Activated B cell treated with CpG ODN at 0.5 μM for 24 hours (primary cell): Measurements from ENCODE around the gene CFD. TPM values are rescaled to one million over a fixed set of nuclear protein-coding genes. Genes with fewer than 3 reads are reported as not detected.

Source experiments
- ATAC-seq: fragments of 200-7000 bp; cut with Tn5 transposase; one replicate; pipeline ENCODE4 v1.10.0; 2021; ENCODE audit warnings: low read depth, mild to moderate bottlenecking, moderate library complexity
- CTCF ChIA-PET: fragments of 350-600 bp; sonication (Branson Sonifier 250); formaldehyde crosslinking; loops from one replicate; lab custom pipeline; 2021; ENCODE audit warnings: antibody characterized with exemption; lab: Charles Lee
- POLR2A ChIA-PET: fragments of 350-600 bp; sonication (Branson Sonifier 250); formaldehyde crosslinking; loops from one replicate; lab custom pipeline; 2021; ENCODE audit warnings: antibody characterized with exemption; lab: Charles Lee
- DNase-seq: peaks from one replicate; pipeline ENCODE4 v3.0.0; 2022
- H3K27ac Mint-ChIP-seq: one replicate; pipeline ENCODE4 v1.8.0; 2020; ENCODE audit warnings: mixed read lengths
- H3K27me3 Mint-ChIP-seq: one replicate; pipeline ENCODE4 v1.8.0; 2021; ENCODE audit warnings: mixed read lengths
- H3K36me3 Mint-ChIP-seq: one replicate; pipeline ENCODE4 v1.8.0; 2021; ENCODE audit warnings: low read depth, mixed read lengths
- H3K4me1 Mint-ChIP-seq: one replicate; pipeline ENCODE4 v1.8.0; 2021; ENCODE audit warnings: mixed read lengths
- H3K4me3 Mint-ChIP-seq: one replicate; pipeline ENCODE4 v1.8.0; 2020; ENCODE audit warnings: mild to moderate bottlenecking, mixed read lengths
- H3K9me3 Mint-ChIP-seq: one replicate; pipeline ENCODE4 v1.8.0; 2020; ENCODE audit warnings: mixed read lengths
- CTCF ChIP-seq: fragments of 200-600 bp; IDR thresholded peaks from one replicate; pipeline ENCODE4 v1.8.0; 2022; ENCODE audit warnings: antibody characterized with exemption, mild to moderate bottlenecking
- intact Hi-C: fragments of 100-400 bp; cut with micrococcal nuclease; formaldehyde crosslinking; loops from one replicate; pipeline ENCODE4 v1.15.1; 2024
- total RNA-seq: library from RNA; stranded (reverse); gene quantifications from 2 replicates; pipeline ENCODE4 v1.2.3, GENCODE V29; 2022

CFD gene
- total RNA-seq, 1 donor from 2014 or later = not detected

- no peak for DNase-seq
- no peak for TF ChIP-seq CTCF
- CTCF ChIA-PET = interaction anchor here (0.8 kb wide), 1 partner anchor 54 kb away, joined by 3 read pairs; no protein-coding TSS in a partner anchor
- Mint-ChIP-seq H3K9me3 (no peaks in the 10 kb centered on the region), H3K4me1 (peaks cover 5% of the 10 kb centered on the region), H3K4me3 (no peak overlapping the region), H3K27me3 (peaks cover 12% of the 10 kb centered on the region), H3K36me3 (no peaks in the 10 kb centered on the region), H3K27ac (no peak overlapping the region)
- no peak for ATAC-seq
- intact Hi-C loops = no loop called here
- POLR2A ChIA-PET = interaction anchor here (0.6 kb wide), 1 partner anchor 640 kb away, joined by 3 read pairs; no protein-coding TSS in a partner anchor
These were observed 4.9 kb upstream of the CFD start for GRCh38 chr19:854549-854948.

GRCh38 chr19:855142-855541, 4.3 kb upstream of the CFD start:
- Mint-ChIP-seq H3K36me3 (no peaks in the 10 kb centered on the region), H3K27ac (no peak overlapping the region), H3K4me3 (no peak overlapping the region), H3K9me3 (no peaks in the 10 kb centered on the region), H3K27me3 (peaks cover 8% of the 10 kb centered on the region), H3K4me1 (peaks cover 5% of the 10 kb centered on the region)
- CTCF ChIA-PET = no interaction called here
- POLR2A ChIA-PET = interaction anchor here (2.1 kb wide), 1 partner anchor 59 kb away, joined by 19 read pairs; no protein-coding TSS in a partner anchor
- intact Hi-C loops = no loop called here
- DNase-seq (no peak), ATAC-seq (no peak)
- no peak for TF ChIP-seq CTCF

- Mint-ChIP-seq H3K9me3 (no peaks in the 10 kb centered on the region), H3K36me3 (no peaks in the 10 kb centered on the region), H3K4me3 (no peak overlapping the region), H3K4me1 (peaks cover 5% of the 10 kb centered on the region), H3K27ac (no peak overlapping the region), H3K27me3 (peaks cover 7% of the 10 kb centered on the region)
- DNase-seq (no peak), ATAC-seq (no peak)
- intact Hi-C loops = no loop called here
- CTCF ChIA-PET = no interaction called here
- TF ChIP-seq CTCF = no peak
- POLR2A ChIA-PET = interaction anchor here (1.0 to 2.1 kb wide), 2 partner anchors 58 to 128 kb away, joined by 3 to 19 read pairs; partner anchors contain the start of gene WDR18
These were observed 3.8 kb upstream of the CFD start for GRCh38 chr19:855566-856120.

- H3K9me3 Mint-ChIP-seq = no peaks in the 10 kb centered on the region
- no peak overlapping the region for H3K4me3 Mint-ChIP-seq
- H3K36me3 Mint-ChIP-seq = no peaks in the 10 kb centered on the region
- ATAC-seq (no peak), DNase-seq (no peak)
- ChIA-PET CTCF (interaction anchor here (1.8 kb wide), 1 partner anchor 62 kb away, joined by 5 read pairs; no protein-coding TSS in a partner anchor), POLR2A (interaction anchor here (0.7 to 1.7 kb wide), 2 partner anchors 16 to 126 kb away, joined by 3 to 5 read pairs; partner anchors contain the start of gene WDR18)
- peaks cover 8% of the 10 kb centered on the region for H3K27me3 Mint-ChIP-seq
- intact Hi-C loops = no loop called here
- peaks cover 13% of the 10 kb centered on the region for H3K4me1 Mint-ChIP-seq
- no peak for TF ChIP-seq CTCF
- no peak overlapping the region for H3K27ac Mint-ChIP-seq
These were observed 1.2 kb upstream of the CFD start for GRCh38 chr19:858284-858683.

GRCh38 chr19:861141-861755, 1.8 kb downstream of the CFD start:
- ChIA-PET POLR2A (interaction anchor here (0.6 to 1.3 kb wide), 4 partner anchors 123 to 268 kb away, joined by 3 to 8 read pairs (median 5); partner anchors contain the start of gene WDR18), CTCF (interaction anchor here (0.7 kb wide), 1 partner anchor 59 kb away, joined by 3 read pairs; no protein-coding TSS in a partner anchor)
- no peak for DNase-seq
- Mint-ChIP-seq H3K36me3 (peaks cover 2% of the 10 kb centered on the region), H3K4me1 (peaks cover 19% of the 10 kb centered on the region), H3K9me3 (no peaks in the 10 kb centered on the region), H3K27ac (no peak overlapping the region), H3K4me3 (no peak overlapping the region), H3K27me3 (peaks cover 8% of the 10 kb centered on the region)
- no peak for ATAC-seq
- TF ChIP-seq CTCF = no peak
- intact Hi-C loops = no loop called here
